Aorta (tissue), 5 donors: ENCODE results near the gene SS18L1. TPM values are rescaled to one million over a fixed set of nuclear protein-coding genes. Genes with fewer than 3 reads are reported as not detected.

Source experiments
- ATAC-seq: fragments of 200-7000 bp; cut with Tn5 transposase; one replicate; pipeline ENCODE4 v1.9.1; 2022; ENCODE audit warnings: moderate library complexity; ENCODE audit not compliant: low FRiP score
- DNase-seq, 2 donors: peaks; one replicate each; pipeline ENCODE4 v3.0.0-alpha.2; 2020
- H3K27ac ChIP-seq, 2 donors: one replicate each; pipeline ENCODE4 v1.5.1; 2013; ENCODE audit warnings: low read length in 2 of 2, mild to moderate bottlenecking in 2 of 2, moderate library complexity in 2 of 2, control low read depth in 1 of 2, inconsistent platforms in 1 of 2, low read depth in 1 of 2
- H3K27me3 ChIP-seq, 2 donors: one replicate each; pipeline ENCODE4 v1.6.1; 2013; ENCODE audit warnings: control low read depth in 1 of 2, low read length in 1 of 2, mild to moderate bottlenecking in 1 of 2, moderate library complexity in 1 of 2; ENCODE audit not compliant: insufficient read depth in 2 of 2, control insufficient read depth in 1 of 2
- H3K36me3 ChIP-seq, 2 donors: one replicate each; pipeline ENCODE4 v1.6.1; 2013; ENCODE audit warnings: control low read depth in 1 of 2, low read length in 1 of 2, mild to moderate bottlenecking in 1 of 2; ENCODE audit not compliant: insufficient read depth in 2 of 2, control insufficient read depth in 1 of 2
- H3K4me1 ChIP-seq, 2 donors: one replicate each; pipeline ENCODE4 v1.6.1; 2013; ENCODE audit warnings: low read length in 2 of 2, control low read depth in 1 of 2, mild to moderate bottlenecking in 1 of 2, moderate library complexity in 1 of 2; ENCODE audit not compliant: insufficient read depth in 2 of 2, control insufficient read depth in 1 of 2
- H3K4me3 ChIP-seq, 2 donors: one replicate each; pipeline ENCODE4 v1.5.1; 2013; ENCODE audit warnings: low read length in 2 of 2, control low read depth in 1 of 2, mild to moderate bottlenecking in 1 of 2
- H3K9me3 ChIP-seq: one replicate; pipeline ENCODE4 v1.6.1; 2013; ENCODE audit warnings: mild to moderate bottlenecking, low read length; ENCODE audit not compliant: control insufficient read depth
- WGBS, 2 donors: extraction: QIAGEN DNeasy Blood & Tissue Kit; methylation state at CpG; one replicate each; pipeline ENCODE4 v1.1.7; 2013; 5-methylcytosine and 5-hydroxymethylcytosine counted together
- intact Hi-C, 2 donors: fragments of 100-400 bp; cut with DNase I; formaldehyde crosslinking; loops; one replicate each; pipeline versions ENCODE4 v1.14.2 to v1.15.0; 2022
- polyA plus RNA-seq, 2 donors: library from polyadenylated mRNA; stranded (reverse); fragments of 200-250 nt; gene quantifications; one replicate each; pipeline ENCODE4 v1.2.3, GENCODE V29; 2013
- total RNA-seq, 2 donors: library from RNA; stranded (reverse); fragmentation: NEBNext Ultra II Directional; extraction: Animal tissue kit (Norgen Biotek cat#: 25700); gene quantifications; one replicate each; pipeline ENCODE4 v1.2.1, GENCODE V29; 2021
- donor health status: healthy with polysubstance abuse.
- donor health status: Bipolar disorder and iron deficiency.
- donor health status: DM: no; HTN: no; CAD: no.
- donor health status: DM: no; HTN: no; CAD: no.
- donor health status: DM: yes; HTN: yes; CAD: no.

Gene SS18L1
- total and polyA plus RNA-seq, 4 donors, result 4.9 to 19.1 (median 11.1) TPM

DNA sequence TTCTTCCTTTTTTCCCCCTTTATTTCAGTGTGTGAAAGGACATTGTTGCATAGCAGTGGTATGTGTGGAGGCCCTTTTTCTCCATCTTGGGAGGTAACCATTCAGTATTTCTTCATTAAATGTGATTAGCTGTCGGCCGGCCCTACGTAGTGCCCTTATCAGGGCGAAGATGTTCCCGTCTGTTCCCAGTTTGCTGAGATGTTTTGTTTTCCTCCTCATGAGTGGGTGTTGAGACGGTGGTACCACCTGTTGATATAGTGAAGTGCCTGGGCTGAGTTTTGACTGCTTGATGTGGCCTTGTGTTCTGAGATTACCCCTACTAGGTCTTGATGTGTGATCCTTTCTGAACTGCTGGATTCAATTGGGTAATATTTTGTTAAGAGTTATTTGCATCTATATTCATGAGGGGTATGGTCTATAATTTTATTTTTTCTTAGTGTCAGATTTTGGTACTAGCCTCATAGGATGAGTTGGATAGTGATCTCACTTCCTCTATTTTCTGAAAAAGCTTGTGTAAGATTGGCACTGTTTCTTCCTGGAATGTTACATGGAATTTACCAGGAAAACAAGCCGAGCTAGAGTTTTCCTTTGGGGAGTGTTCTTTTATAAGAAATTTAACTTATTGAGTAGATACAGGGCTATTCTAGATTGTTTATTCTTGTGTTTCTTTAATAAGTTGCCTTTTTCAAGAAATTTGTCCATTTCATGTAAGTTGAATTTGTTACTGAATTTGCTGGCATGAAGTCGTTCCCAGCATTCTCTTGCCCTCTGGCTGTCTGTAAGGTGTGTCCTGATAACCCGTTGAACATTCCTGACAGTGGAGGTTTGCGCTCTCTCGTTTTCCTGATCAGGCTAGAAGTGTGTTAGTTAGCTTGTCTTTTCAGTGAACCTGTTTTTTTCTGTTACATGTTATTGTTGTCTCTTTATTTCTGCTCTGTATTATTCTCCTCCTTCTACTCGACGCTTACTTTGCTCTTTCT is 43.6 kb downstream of the SS18L1 start:
- H3K4me3 ChIP-seq, result no peak overlapping the region
- no peaks in the 10 kb centered on the region for H3K9me3 ChIP-seq
- no peak overlapping the region for H3K27ac ChIP-seq
- intact Hi-C loops, result loop anchor here in 1 of 2 donors (10.0 kb wide), 1 partner anchor 188 kb away; no protein-coding TSS in a partner anchor
- WGBS, 2 donors, result 66 to 70% methylated on average over 13 of the region's 13 CpGs
- peaks cover 0 to 3% of the 10 kb centered on the region in 2 donors for H3K4me1 ChIP-seq
- H3K36me3 ChIP-seq, result no peaks in the 10 kb centered on the region
- DNase-seq (peak in 1 of 2 donors; percentile 6), ATAC-seq (no peak)
- H3K27me3 ChIP-seq, result no peaks in the 10 kb centered on the region

DNA sequence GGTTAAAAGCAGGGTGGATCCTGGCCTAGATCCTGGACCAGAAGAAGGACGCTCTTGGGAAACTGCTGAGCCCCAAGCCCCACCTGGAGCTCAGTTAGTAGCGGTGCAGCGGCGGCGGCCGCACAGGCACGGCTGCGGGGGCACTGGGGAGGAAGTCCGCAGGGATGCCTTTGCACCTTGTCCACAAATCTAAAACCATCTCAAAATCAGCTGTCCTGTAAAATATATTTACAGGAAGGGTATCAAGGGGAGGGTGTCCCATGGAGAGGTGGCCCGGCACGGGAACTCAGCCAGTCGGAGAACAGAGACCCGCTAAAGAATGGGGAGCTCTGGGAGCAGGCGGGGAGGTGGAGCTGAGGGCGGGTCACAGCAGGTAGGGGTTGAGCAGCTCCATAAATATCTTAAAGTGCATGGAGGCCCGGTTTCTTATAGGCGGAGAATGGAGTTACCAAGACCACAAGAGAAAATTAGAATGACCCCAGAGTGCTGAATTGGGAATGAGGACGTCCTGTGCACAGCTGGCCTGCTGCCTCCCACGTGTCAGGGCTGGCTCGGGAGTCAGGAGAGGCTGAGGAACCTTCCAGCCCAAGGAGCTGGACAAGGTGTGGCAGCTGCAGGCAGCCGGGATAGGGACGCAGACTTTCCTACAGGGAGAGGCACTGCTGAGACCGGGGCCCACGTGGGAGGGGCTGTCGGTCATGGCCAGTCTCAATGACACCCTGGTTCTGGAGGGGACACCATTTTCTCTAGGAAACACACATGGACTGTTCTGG is 47.3 kb downstream of the SS18L1 start:
- Histone ChIP-seq H3K4me1 (peaks cover 0 to 2% of the 10 kb centered on the region in 2 donors), H3K27ac (no peak overlapping the region), H3K9me3 (no peaks in the 10 kb centered on the region), H3K27me3 (no peaks in the 10 kb centered on the region), H3K4me3 (no peak overlapping the region), H3K36me3 (peaks cover 0 to 1% of the 10 kb centered on the region in 2 donors)
- WGBS, 2 donors, result 84 to 85% methylated on average over 25 of the region's 25 CpGs
- intact Hi-C loops, result no loop called here
- ATAC-seq (no peak), DNase-seq (peak; percentile 20 to 55)

DNA sequence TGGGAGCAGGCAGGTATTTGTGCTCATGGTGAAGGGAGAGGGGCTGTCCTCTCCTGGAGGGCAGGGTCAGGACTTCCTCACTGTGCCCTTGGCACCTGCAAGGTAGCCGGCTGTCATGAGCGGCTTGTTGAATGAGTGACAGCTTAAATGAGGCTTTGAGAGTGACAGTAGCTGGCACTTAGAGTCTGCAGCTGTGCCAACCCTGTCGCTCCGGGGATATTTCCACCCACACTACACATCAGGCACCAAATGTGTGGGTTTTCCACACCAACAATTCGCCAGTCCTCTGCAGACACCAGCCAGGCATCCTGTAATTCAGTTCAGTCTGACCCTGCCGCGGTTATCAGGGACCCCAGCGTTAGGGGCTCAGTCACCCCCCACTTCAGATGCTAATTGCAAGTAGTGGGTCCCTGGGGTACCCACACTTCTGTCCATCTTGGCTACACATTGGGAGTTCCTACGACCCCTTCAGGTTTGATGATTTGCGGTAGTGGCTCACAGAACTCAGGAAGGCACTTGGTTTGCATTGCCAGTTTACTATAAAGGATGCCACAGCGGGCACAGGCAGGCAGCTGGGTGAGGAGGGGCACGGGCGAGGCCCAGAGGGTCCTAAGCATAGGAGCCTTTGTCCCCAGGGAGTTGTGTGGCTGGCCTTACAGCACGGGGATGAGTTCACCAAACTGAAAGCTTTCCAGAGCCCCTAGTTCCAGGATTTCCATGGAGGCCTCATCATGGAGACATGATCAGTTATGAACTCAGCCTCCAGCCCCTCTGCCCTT is 48.4 kb downstream of the SS18L1 start:
- Histone ChIP-seq H3K36me3 (peaks cover 0 to 2% of the 10 kb centered on the region in 2 donors), H3K4me1 (no peaks in the 10 kb centered on the region), H3K4me3 (no peak overlapping the region), H3K27ac (no peak overlapping the region), H3K9me3 (no peaks in the 10 kb centered on the region), H3K27me3 (no peaks in the 10 kb centered on the region)
- WGBS, 2 donors, result 70 to 75% methylated on average over 14 of the region's 14 CpGs
- ATAC-seq (no peak), DNase-seq (peak; percentile 26 to 70)
- intact Hi-C loops, result no loop called here

DNA sequence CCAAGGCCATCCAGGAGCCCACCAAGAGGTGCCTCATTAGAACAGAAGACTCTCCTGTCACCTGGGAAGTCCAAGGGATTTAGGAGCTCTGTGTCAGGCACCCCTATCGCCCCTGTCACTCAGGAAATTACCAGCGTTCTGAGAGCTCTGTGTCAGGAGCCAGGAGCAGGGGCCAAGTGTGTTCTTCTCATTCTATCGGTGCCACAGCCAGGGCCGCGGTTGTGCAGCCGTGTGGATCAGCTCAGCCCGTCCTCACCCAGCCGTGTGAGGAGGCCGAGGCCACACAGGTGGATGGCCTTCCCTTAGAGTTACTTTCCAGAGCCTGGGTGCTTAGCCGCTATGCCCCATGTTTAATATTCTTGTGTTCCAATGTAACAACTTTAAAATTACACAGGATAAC is 49.1 kb downstream of the SS18L1 start:
- intact Hi-C loops, result no loop called here
- no peaks in the 10 kb centered on the region for H3K27me3 ChIP-seq
- peak; percentile 17 to 46 for DNase-seq
- H3K4me3 ChIP-seq, result no peak overlapping the region
- no peak overlapping the region for H3K27ac ChIP-seq
- H3K9me3 ChIP-seq, result no peaks in the 10 kb centered on the region
- no peaks in the 10 kb centered on the region for H3K4me1 ChIP-seq
- no peak for ATAC-seq
- WGBS, 2 donors, result 82 to 84% methylated on average over 10 of the region's 10 CpGs
- peaks cover 0 to 2% of the 10 kb centered on the region in 2 donors for H3K36me3 ChIP-seq

DNA sequence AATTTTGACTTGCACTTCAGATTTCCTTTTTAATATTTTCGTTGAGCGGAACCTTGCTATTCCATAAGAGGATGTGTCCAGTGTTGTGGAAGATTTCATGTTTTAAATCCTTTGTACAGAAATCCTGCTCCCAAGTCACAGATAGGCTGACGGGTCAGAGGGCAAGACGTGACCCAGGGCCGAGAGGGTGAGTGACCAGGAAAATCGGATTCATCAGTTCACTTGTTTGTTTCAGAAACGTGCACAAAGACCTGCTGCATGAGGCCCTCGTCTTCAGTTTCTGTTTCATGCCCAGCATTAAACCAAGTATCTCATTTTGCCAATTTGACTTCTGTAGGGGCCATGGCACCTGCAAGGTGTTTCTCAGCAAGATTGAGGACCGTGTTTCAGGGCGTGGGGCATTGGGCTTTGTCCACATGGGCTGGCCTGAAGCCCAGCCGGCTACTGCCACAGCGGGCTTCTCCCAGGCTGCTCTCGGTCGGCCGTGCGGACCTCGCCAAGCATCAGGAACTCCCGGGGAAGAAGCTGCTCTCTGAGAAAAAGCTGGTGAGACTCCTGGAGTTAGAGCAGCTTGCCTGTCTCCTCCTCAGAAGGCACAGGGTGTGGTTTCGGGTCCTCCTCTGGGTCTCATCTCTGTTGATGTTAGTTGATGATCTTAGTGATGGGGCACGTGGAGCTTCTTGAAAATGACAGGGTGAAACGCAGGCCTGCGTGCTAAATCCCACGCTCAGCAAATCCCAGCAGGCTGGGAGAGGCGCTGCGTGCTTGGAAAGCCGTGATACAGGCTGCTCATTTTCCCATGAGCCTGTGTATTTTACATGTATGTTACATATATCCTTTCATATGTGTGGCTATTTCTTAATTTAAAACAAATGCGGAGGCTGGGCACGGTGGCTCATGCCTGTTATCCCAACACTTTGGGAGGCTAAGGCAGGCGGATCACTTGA is 49.8 kb downstream of the SS18L1 start:
- WGBS, 2 donors, result 86 to 87% methylated on average over 29 of the region's 29 CpGs

DNA sequence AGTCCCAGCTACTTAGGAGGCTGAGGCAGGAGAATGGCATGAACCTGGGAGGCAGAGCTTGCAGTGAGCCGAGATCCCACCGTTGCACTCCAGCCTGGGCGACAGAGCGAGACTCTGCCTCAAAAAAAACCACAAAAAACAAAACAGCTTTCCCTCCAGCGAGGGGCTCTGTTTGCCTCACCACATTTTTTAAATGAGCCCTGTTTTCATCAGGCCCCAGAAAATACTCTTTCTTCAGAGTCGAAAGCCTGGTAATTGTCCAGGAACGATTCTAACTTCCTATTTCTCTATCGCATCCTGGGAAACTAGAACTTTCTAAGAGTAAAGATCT is 51.5 kb downstream of the SS18L1 start:
- Histone ChIP-seq H3K36me3 (peaks cover 0 to 4% of the 10 kb centered on the region in 2 donors), H3K4me3 (no peak overlapping the region)

More for the DNA sequence above, 49.8 kb downstream of the SS18L1 start:
- Histone ChIP-seq H3K4me3 (no peak overlapping the region), H3K27me3 (no peaks in the 10 kb centered on the region), H3K4me1 (no peaks in the 10 kb centered on the region), H3K36me3 (peaks cover 0 to 2% of the 10 kb centered on the region in 2 donors), H3K27ac (no peak overlapping the region), H3K9me3 (no peaks in the 10 kb centered on the region)
- DNase-seq, result peak; percentile 19 to 54
- intact Hi-C loops, result no loop called here
- ATAC-seq, result no peak

DNA sequence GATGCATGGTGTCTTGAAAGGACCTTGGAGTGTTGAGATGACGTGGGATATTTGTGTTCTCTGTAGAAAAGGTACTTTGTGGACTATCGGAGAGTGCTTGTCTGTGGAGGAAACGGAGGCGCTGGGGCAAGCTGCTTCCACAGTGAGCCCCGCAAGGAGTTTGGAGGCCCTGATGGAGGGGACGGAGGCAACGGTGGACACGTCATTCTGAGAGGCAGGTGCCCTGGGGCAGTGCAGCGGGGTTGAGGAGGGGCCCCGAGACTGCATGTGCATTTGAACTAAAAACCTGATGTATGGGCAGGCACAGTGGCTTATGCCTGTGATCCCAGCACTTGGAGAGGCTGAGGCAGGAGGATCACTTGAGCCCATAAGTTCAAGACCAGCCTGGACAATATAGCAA is 52.2 kb downstream of the SS18L1 start:
- H3K27ac ChIP-seq, result no peak overlapping the region
- no peaks in the 10 kb centered on the region for H3K27me3 ChIP-seq
- peaks cover 0 to 4% of the 10 kb centered on the region in 2 donors for H3K36me3 ChIP-seq
- no peaks in the 10 kb centered on the region for H3K4me1 ChIP-seq
- intact Hi-C loops, result no loop called here
- ATAC-seq, result no peak
- no peaks in the 10 kb centered on the region for H3K9me3 ChIP-seq
- DNase-seq, result peak; percentile 21 to 55
- H3K4me3 ChIP-seq, result no peak overlapping the region
- 91 to 94% methylated on average over 10 of the region's 10 CpGs for WGBS, 2 donors

More for the DNA sequence above, 51.5 kb downstream of the SS18L1 start:
- intact Hi-C loops, result no loop called here
- ATAC-seq, result no peak
- DNase-seq, result peak in 1 of 2 donors; percentile 9
- Histone ChIP-seq H3K27me3 (no peaks in the 10 kb centered on the region), H3K4me1 (no peaks in the 10 kb centered on the region), H3K9me3 (no peaks in the 10 kb centered on the region), H3K27ac (no peak overlapping the region)
- 71 to 72% methylated on average over 8 of the region's 8 CpGs for WGBS, 2 donors
